Measurements from ENCODE around the gene ALG12. TPM values are rescaled to one million over a fixed set of nuclear protein-coding genes. Genes with fewer than 3 reads are reported as not detected.

Gene ALG12
- polyA plus RNA-seq, 3 donors, result 7.2 to 9.5 (median 9.0) TPM

DNA sequence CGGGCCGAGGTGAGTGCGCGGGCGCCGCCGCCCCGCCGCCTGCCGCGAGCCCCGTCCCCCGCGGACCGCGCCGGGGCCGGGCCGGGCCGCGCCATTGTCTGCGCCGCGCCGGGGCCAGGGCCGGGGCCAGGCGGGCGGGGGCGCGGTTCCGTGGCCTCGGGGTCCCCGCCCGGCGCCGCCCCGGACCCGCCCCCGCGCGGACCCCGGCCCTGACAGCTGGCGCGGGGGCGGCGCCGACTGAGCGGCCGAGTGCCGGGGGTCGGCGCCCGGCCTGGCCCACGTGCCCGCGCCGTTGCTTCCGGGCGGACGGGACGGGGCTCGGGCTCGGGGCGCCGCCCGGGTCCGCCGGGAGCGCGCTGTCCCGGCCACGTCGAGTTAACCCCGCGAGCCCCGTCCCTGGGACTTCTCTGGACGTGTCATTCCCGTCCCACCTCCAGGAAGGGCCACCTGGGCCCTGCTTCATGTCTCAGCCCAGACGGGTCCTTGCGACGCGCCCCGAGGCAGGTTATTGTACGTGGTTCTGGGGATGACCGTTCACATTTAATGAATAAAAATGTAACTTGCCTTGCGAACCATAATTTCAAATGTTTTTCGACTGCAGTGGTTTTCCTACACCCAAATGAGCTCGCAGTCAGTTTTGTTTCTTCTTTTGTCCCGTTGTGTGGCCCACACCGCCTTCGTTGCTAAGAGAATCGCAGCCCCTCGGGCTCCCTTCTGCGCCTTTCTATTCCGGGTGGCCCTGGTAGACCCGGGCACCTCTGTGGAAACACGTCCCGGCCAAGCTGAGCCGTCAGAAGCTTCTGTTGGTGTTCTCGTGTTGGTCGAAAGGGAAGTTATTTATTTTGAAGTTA, 64.0 kb downstream of the ALG12 start:
- Histone ChIP-seq H3K4me3 (replicated peaks in 1 of 3; ENCODE audit: low read depth in 2 of 3, low read length in 3 of 3) (peak overlapping the region; percentile 64 to 84 (median 78)), H3K9ac (ENCODE audit: insufficient read depth, low read length, poor library complexity, severe bottlenecking) (peak overlapping the region; percentile 74), H3K36me3 (replicated peaks in 1 of 2; ENCODE audit: control insufficient read depth in 1 of 2, insufficient read depth in 2 of 2, low read length in 2 of 2) (no peaks in the 10 kb centered on the region), H3K4me1 (ENCODE audit: control insufficient read depth in 1 of 2, insufficient read depth in 2 of 2, low read length in 2 of 2) (peaks cover 33 to 48% of the 10 kb centered on the region in 2 donors), H4K20me1 (ENCODE audit: insufficient read depth, low read length) (peaks cover 48% of the 10 kb centered on the region), H3K79me2 (ENCODE audit: insufficient read depth, low read length) (peaks cover 51% of the 10 kb centered on the region), H3K27ac (ENCODE audit: low read depth in 1 of 2, low read length in 2 of 2) (peak overlapping the region; percentile 32 to 84), H2AFZ (ENCODE audit: insufficient read depth, low read depth, low read length, poor library complexity, severe bottlenecking) (peak overlapping the region; percentile 55), H3K9me3 (replicated peaks in 1 of 2; ENCODE audit: control insufficient read depth in 1 of 2, insufficient read depth in 1 of 2, low read length in 2 of 2) (no peaks in the 10 kb centered on the region), H3K4me2 (replicated peaks; ENCODE audit: extremely low read depth, low read length, poor library complexity, severe bottlenecking) (peak overlapping the region; percentile 95), H3K27me3 (ENCODE audit: control insufficient read depth in 2 of 2, insufficient read depth in 2 of 2, low read length in 2 of 2) (no peaks in the 10 kb centered on the region)
- TF ChIP-seq, protein P1, sequence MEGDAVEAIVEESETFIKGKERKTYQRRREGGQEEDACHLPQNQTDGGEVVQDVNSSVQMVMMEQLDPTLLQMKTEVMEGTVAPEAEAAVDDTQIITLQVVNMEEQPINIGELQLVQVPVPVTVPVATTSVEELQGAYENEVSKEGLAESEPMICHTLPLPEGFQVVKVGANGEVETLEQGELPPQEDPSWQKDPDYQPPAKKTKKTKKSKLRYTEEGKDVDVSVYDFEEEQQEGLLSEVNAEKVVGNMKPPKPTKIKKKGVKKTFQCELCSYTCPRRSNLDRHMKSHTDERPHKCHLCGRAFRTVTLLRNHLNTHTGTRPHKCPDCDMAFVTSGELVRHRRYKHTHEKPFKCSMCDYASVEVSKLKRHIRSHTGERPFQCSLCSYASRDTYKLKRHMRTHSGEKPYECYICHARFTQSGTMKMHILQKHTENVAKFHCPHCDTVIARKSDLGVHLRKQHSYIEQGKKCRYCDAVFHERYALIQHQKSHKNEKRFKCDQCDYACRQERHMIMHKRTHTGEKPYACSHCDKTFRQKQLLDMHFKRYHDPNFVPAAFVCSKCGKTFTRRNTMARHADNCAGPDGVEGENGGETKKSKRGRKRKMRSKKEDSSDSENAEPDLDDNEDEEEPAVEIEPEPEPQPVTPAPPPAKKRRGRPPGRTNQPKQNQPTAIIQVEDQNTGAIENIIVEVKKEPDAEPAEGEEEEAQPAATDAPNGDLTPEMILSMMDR (IDR thresholded peaks at IDR 0.05), result no peak
- Mint-ChIP-seq H3K4me3 (peak overlapping the region; percentile 96 to 97), H3K36me3 (peaks cover 5 to 14% of the 10 kb centered on the region in 2 donors), H3K27me3 (ENCODE audit: low read depth in 3 of 3) (peaks cover 0 to 13% (median 7%) of the 10 kb centered on the region in 3 donors), H3K4me1 (peaks cover 51% of the 10 kb centered on the region), H3K9me3 (no peaks in the 10 kb centered on the region), H3K27ac (peak overlapping the region; percentile 87 to 95 (median 90))
- peak in 1 of 3 donors; percentile 22 for DNase-seq
- intact Hi-C loops (cut with micrococcal nuclease), result loop anchor here in 1 of 2 donors (2.0 kb wide), 1 partner anchor 65 kb away; no protein-coding TSS in a partner anchor
- under 1% methylated on average over 96 of the region's 101 CpGs for WGBS (ENCODE audit: insufficient coverage)

DNA sequence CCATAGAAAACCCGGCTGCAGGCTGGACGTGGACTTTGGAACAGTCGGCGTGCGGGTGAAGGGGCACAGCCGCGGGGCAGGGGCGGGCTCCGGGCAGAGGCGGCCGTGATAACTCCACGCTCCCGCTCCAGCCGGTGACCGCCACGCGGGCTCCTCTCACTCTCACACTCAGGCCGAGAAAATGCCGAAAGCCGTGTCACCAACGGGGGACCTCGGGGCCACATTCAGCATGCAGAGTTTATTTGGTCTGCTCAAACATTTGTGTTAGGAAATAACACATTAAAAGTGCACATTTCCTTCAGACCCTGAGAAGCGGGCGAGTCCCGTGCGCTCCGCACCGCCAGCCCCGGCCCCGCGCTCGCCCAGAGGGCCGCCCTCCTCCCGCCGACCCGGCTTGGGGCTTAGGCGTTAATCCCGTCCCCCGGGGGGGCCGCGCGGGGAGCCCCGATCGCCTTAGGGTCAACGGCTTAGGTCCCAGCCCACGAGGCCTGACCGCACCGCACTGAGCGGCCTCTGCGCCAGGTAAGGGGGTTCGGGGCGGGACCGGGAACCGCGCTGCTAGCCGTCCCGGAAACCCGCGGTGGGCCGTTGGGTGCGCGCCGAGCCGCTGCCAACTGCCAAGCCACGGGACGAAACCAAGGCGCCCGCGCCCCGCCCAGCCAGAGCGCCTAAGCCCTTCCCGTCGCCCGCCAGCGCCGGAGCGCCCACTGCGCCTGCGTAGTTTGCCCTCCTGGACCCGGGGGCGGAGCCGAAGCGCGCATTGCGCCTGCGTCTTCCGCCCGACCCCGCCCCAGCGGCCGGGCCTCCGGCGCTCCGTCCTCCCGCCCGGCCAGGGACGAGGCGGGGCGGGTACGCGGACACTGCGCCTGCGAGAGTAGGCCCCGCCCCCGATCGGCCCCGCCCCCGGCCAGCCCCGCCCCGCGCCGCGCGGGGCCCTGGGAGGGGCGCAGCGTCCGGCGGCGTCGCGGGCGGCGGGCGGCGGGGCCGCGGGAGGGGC, 65.0 kb downstream of the ALG12 start, which contains the start of gene ZBED4:
Gene ZBED4, plus strand, starts transcription at position 947 of the 997 bp plus-strand sequence. CDS start 29,819 bp downstream, outside the sequence.
- peaks cover 46% of the 10 kb centered on the region for H3K4me1 Mint-ChIP-seq

More for the DNA sequence above, 65.0 kb downstream of the ALG12 start, which contains the start of gene ZBED4:
- Histone ChIP-seq H3K4me1 (ENCODE audit: control insufficient read depth in 1 of 2, insufficient read depth in 2 of 2, low read length in 2 of 2) (peaks cover 33 to 50% of the 10 kb centered on the region in 2 donors), H4K20me1 (ENCODE audit: insufficient read depth, low read length) (peaks cover 38% of the 10 kb centered on the region), H2AFZ (ENCODE audit: insufficient read depth, low read depth, low read length, poor library complexity, severe bottlenecking) (peak within 1 kb of the TSS; percentile 98), H3K27ac (ENCODE audit: low read depth in 1 of 2, low read length in 2 of 2) (peak within 1 kb of the TSS; percentile 67 to 91), H3K36me3 (replicated peaks in 1 of 2; ENCODE audit: control insufficient read depth in 1 of 2, insufficient read depth in 2 of 2, low read length in 2 of 2) (no peaks in the 10 kb centered on the region), H3K4me3 (replicated peaks in 1 of 3; ENCODE audit: low read depth in 2 of 3, low read length in 3 of 3) (peak within 1 kb of the TSS; percentile 64 to 87 (median 78)), H3K79me2 (ENCODE audit: insufficient read depth, low read length) (peaks cover 41% of the 10 kb centered on the region), H3K9ac (ENCODE audit: insufficient read depth, low read length, poor library complexity, severe bottlenecking) (peak within 1 kb of the TSS; percentile 90), H3K4me2 (replicated peaks; ENCODE audit: extremely low read depth, low read length, poor library complexity, severe bottlenecking) (peak within 1 kb of the TSS; percentile 95), H3K27me3 (ENCODE audit: control insufficient read depth in 2 of 2, insufficient read depth in 2 of 2, low read length in 2 of 2) (no peaks in the 10 kb centered on the region), H3K9me3 (replicated peaks in 1 of 2; ENCODE audit: control insufficient read depth in 1 of 2, insufficient read depth in 1 of 2, low read length in 2 of 2) (no peaks in the 10 kb centered on the region)
- Mint-ChIP-seq H3K4me3 (peak within 1 kb of the TSS; percentile 96 to 97), H3K36me3 (peaks cover 3 to 4% of the 10 kb centered on the region in 2 donors), H3K27ac (peak within 1 kb of the TSS; percentile 87 to 95 (median 90)), H3K9me3 (no peaks in the 10 kb centered on the region), H3K27me3 (ENCODE audit: low read depth in 3 of 3) (peaks cover 0 to 13% (median 7%) of the 10 kb centered on the region in 3 donors)
- WGBS (ENCODE audit: insufficient coverage), result under 1% methylated on average over 115 of the region's 127 CpGs
- intact Hi-C loops (cut with micrococcal nuclease), result loop anchor here in 1 of 2 donors (2.0 kb wide), 1 partner anchor 64 kb away; no protein-coding TSS in a partner anchor
- DNase-seq, result peak; percentile 95 to 98 (median 97)
- TF ChIP-seq, protein P1 (IDR thresholded peaks at IDR 0.05), result no peak

Data from CD14-positive monocyte (primary cell).